GM21447 (cell line): ENCODE data around the gene SLC1A1.
A peak's percentile ranks its signal among the peaks of the same experiment; 100 is the strongest.
"Not testable (repeated sequence)": the region's sequence is repeated elsewhere in the genome, so short reads cannot be mapped to it uniquely, and the experiment has no call there.

Experiments used
- ATAC-seq: cut with Tn5 transposase; IDR thresholded peaks from one replicate; pipeline ENCODE4 v1.9.1; 2021; ENCODE audit not compliant: unreplicated experiment

Gene SLC1A1

GRCh38 chr9:4574657-4575243 lies 84.5 kb downstream of the SLC1A1 start:
- ATAC-seq, result no peak

GRCh38 chr9:4575997-4576396 lies 85.7 kb downstream of the SLC1A1 start:
- ATAC-seq, result no peak

- ATAC-seq, result no peak
Observed at GRCh38 chr9:4576448-4576847, 86.2 kb downstream of the SLC1A1 start.

- ATAC-seq, result no peak
Observed at GRCh38 chr9:4579001-4579400, 88.7 kb downstream of the SLC1A1 start.

GRCh38 chr9:4581035-4581760 lies 90.9 kb downstream of the SLC1A1 start:
- no peak for ATAC-seq

- no peak for ATAC-seq
Observed at GRCh38 chr9:4581861-4582565, 91.7 kb downstream of the SLC1A1 start.

GRCh38 chr9:4583001-4583400 lies 92.7 kb downstream of the SLC1A1 start:
- ATAC-seq, result no peak

- no peak for ATAC-seq
Observed at GRCh38 chr9:4584636-4585035, 94.4 kb downstream of the SLC1A1 start.

- no peak for ATAC-seq
Observed at GRCh38 chr9:4585135-4585534, 94.9 kb downstream of the SLC1A1 start.

GRCh38 chr9:4588721-4589120 lies 98.5 kb downstream of the SLC1A1 start:
- no peak for ATAC-seq

- ATAC-seq, result no peak
Observed at GRCh38 chr9:4590430-4591122, 100.3 kb downstream of the SLC1A1 start.

- ATAC-seq, result no peak
Observed at GRCh38 chr9:4591123-4591500, 100.8 kb downstream of the SLC1A1 start.

GRCh38 chr9:4592295-4592694 lies 102.0 kb downstream of the SLC1A1 start:
- ATAC-seq, result no peak

- ATAC-seq, result no peak
Observed at GRCh38 chr9:4592886-4593285, 102.6 kb downstream of the SLC1A1 start.

GRCh38 chr9:4594545-4594944 lies 104.3 kb downstream of the SLC1A1 start:
- ATAC-seq, result no peak

GRCh38 chr9:4594994-4595393 lies 104.7 kb downstream of the SLC1A1 start:
- no peak for ATAC-seq

GRCh38 chr9:4596165-4596922 lies 106.1 kb downstream of the SLC1A1 start:
- ATAC-seq, result no peak

GRCh38 chr9:4600368-4600767 lies 110.1 kb downstream of the SLC1A1 start:
- no peak for ATAC-seq

- ATAC-seq, result no peak
Observed at GRCh38 chr9:4603830-4604229, 113.6 kb downstream of the SLC1A1 start.

GRCh38 chr9:4604678-4605095 lies 114.4 kb downstream of the SLC1A1 start:
- ATAC-seq, result peak; percentile 90

- ATAC-seq, result not testable (repeated sequence)
Observed at GRCh38 chr9:4606033-4606432, 115.8 kb downstream of the SLC1A1 start.
